ENCODE results near the gene LMOD2. TPM values are rescaled to one million over a fixed set of nuclear protein-coding genes. Genes with fewer than 3 reads are reported as not detected.

The LMOD2 gene
- total and polyA plus RNA-seq, 8 donors = 0.08 TPM; not detected in 7

GRCh38 chr7:123656544-123657303, 1.1 kb downstream of the LMOD2 start:
- Histone ChIP-seq H3K27me3 (no peaks in the 10 kb centered on the region), H3K4me1 (no peaks in the 10 kb centered on the region), H3K27ac (no peak overlapping the region), H3K9me3 (no peaks in the 10 kb centered on the region), H3K4me3 (no peak overlapping the region), H3K36me3 (no peaks in the 10 kb centered on the region)
- intact Hi-C loops (cut with DNase I) = no loop called here
- no peak for ATAC-seq
- TF ChIP-seq CTCF (IDR thresholded peaks at IDR 0.05) = no peak
- no peak for DNase-seq

GRCh38 chr7:123657304-123657685, 1.6 kb downstream of the LMOD2 start:
- DNase-seq (no peak), ATAC-seq (no peak)
- Histone ChIP-seq H3K27me3 (no peaks in the 10 kb centered on the region), H3K36me3 (no peaks in the 10 kb centered on the region), H3K4me1 (no peaks in the 10 kb centered on the region), H3K9me3 (no peaks in the 10 kb centered on the region), H3K27ac (no peak overlapping the region), H3K4me3 (no peak overlapping the region)
- intact Hi-C loops (cut with DNase I) = no loop called here
- no peak for TF ChIP-seq CTCF (IDR thresholded peaks at IDR 0.05)

- H3K36me3 ChIP-seq = no peaks in the 10 kb centered on the region
- ATAC-seq (no peak), DNase-seq (no peak)
- no peak for TF ChIP-seq CTCF (IDR thresholded peaks at IDR 0.05)
- peaks cover 0 to 2% of the 10 kb centered on the region in 2 donors for H3K27me3 ChIP-seq
- H3K4me1 ChIP-seq = no peaks in the 10 kb centered on the region
- no peaks in the 10 kb centered on the region for H3K9me3 ChIP-seq
- no peak overlapping the region for H3K4me3 ChIP-seq
- H3K27ac ChIP-seq = no peak overlapping the region
- intact Hi-C loops (cut with DNase I) = no loop called here
These were observed 2.4 kb downstream of the LMOD2 start for GRCh38 chr7:123658023-123658422.

- TF ChIP-seq CTCF (IDR thresholded peaks at IDR 0.05) = no peak
- intact Hi-C loops (cut with DNase I) = no loop called here
These were observed 5.1 kb downstream of the LMOD2 start for GRCh38 chr7:123660514-123661354.

GRCh38 chr7:123661765-123662164, 6.1 kb downstream of the LMOD2 start:
- Histone ChIP-seq H3K36me3 (no peaks in the 10 kb centered on the region), H3K27me3 (peaks cover 0 to 5% of the 10 kb centered on the region in 2 donors), H3K9me3 (no peaks in the 10 kb centered on the region), H3K27ac (no peak overlapping the region), H3K4me3 (no peak overlapping the region), H3K4me1 (no peaks in the 10 kb centered on the region)
- DNase-seq (no peak), ATAC-seq (no peak)
- no peak for TF ChIP-seq CTCF (IDR thresholded peaks at IDR 0.05)
- intact Hi-C loops (cut with DNase I) = no loop called here

More at GRCh38 chr7:123660514-123661354, 5.1 kb downstream of the LMOD2 start:
- Histone ChIP-seq H3K9me3 (no peaks in the 10 kb centered on the region), H3K27ac (no peak overlapping the region), H3K4me3 (no peak overlapping the region), H3K4me1 (no peaks in the 10 kb centered on the region), H3K36me3 (no peaks in the 10 kb centered on the region), H3K27me3 (peaks cover 0 to 5% of the 10 kb centered on the region in 2 donors)
- DNase-seq (no peak), ATAC-seq (no peak)
